Measurements from ENCODE around the gene SAMM50. TPM values are rescaled to one million over a fixed set of nuclear protein-coding genes. Genes with fewer than 3 reads are reported as not detected.
A peak's percentile ranks its signal among the peaks of the same experiment; 100 is the strongest.

SAMM50 gene
- total RNA-seq, 1 donor from 2014 or later, result 32.6 TPM

- peaks cover 25% of the 10 kb centered on the region for H3K36me3 ChIP-seq (ENCODE audit: control insufficient read depth, insufficient read depth, low read length)
- DNase-seq (ENCODE audit: low read depth) (no peak), FAIRE-seq (no peak)
- TF ChIP-seq CTCF (IDR thresholded peaks at IDR 0.05; ENCODE audit: insufficient read depth, low read length, severe bottlenecking), result no peak
- no peaks in the 10 kb centered on the region for H3K27me3 ChIP-seq (ENCODE audit: control insufficient read depth, insufficient read depth, low read length)
- no peak overlapping the region for H3K4me3 ChIP-seq (ENCODE audit: low read depth, low read length)
These were observed 39.9 kb downstream of the SAMM50 start for GRCh38 chr22:43995057-43995685.

DNA sequence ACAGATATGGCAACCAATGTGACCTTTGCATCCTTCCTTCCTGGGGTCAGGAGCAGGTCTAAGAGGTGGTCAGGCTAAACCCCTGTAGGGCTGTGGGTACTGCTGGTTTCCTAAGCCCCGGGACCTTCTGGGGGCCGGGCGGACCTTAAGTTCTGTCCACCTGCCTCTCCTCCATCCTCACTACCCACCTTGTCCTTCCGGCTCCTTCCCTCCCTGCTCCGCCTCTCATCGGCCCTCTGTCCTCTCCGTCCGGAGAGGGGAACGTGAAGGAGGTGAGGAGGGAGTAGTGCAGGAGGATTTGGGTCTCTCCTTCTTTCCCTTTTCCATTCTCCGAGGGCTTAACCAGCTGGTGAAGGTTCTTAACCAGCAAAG lies 40.5 kb downstream of the SAMM50 start:
- no peak for DNase-seq (ENCODE audit: low read depth)
- Histone ChIP-seq H3K27me3 (ENCODE audit: control insufficient read depth, insufficient read depth, low read length) (no peaks in the 10 kb centered on the region), H3K36me3 (ENCODE audit: control insufficient read depth, insufficient read depth, low read length) (peaks cover 23% of the 10 kb centered on the region), H3K4me3 (ENCODE audit: low read depth, low read length) (no peak overlapping the region)
- TF ChIP-seq CTCF (IDR thresholded peaks at IDR 0.05; ENCODE audit: insufficient read depth, low read length, severe bottlenecking), result no peak
- no peak for FAIRE-seq

GRCh38 chr22:43996170-43996980 lies 41.1 kb downstream of the SAMM50 start:
- Histone ChIP-seq H3K4me3 (ENCODE audit: low read depth, low read length) (no peak overlapping the region), H3K36me3 (ENCODE audit: control insufficient read depth, insufficient read depth, low read length) (peaks cover 23% of the 10 kb centered on the region), H3K27me3 (ENCODE audit: control insufficient read depth, insufficient read depth, low read length) (no peaks in the 10 kb centered on the region)
- DNase-seq (ENCODE audit: low read depth), result no peak
- peak; percentile 58 for FAIRE-seq
- TF ChIP-seq CTCF (IDR thresholded peaks at IDR 0.05; ENCODE audit: insufficient read depth, low read length, severe bottlenecking), result no peak

GRCh38 chr22:43996981-43997265 lies 41.7 kb downstream of the SAMM50 start:
- no peak for DNase-seq (ENCODE audit: low read depth)
- no peak overlapping the region for H3K4me3 ChIP-seq (ENCODE audit: low read depth, low read length)
- H3K36me3 ChIP-seq (ENCODE audit: control insufficient read depth, insufficient read depth, low read length), result peaks cover 23% of the 10 kb centered on the region
- no peak for TF ChIP-seq CTCF (IDR thresholded peaks at IDR 0.05; ENCODE audit: insufficient read depth, low read length, severe bottlenecking)
- no peak for FAIRE-seq
- H3K27me3 ChIP-seq (ENCODE audit: control insufficient read depth, insufficient read depth, low read length), result no peaks in the 10 kb centered on the region

GRCh38 chr22:43998679-43999264 lies 43.5 kb downstream of the SAMM50 start:
- Histone ChIP-seq H3K27me3 (ENCODE audit: control insufficient read depth, insufficient read depth, low read length) (no peaks in the 10 kb centered on the region), H3K36me3 (ENCODE audit: control insufficient read depth, insufficient read depth, low read length) (peaks cover 15% of the 10 kb centered on the region), H3K4me3 (ENCODE audit: low read depth, low read length) (no peak overlapping the region)
- TF ChIP-seq CTCF (IDR thresholded peaks at IDR 0.05; ENCODE audit: insufficient read depth, low read length, severe bottlenecking), result no peak
- no peak for FAIRE-seq
- DNase-seq (ENCODE audit: low read depth), result no peak
